ENCODE results near the gene ARPC3.

GRCh38 chr12:110421159-110421661, 28.9 kb downstream of the ARPC3 start:
- TF ChIP-seq CTCF (IDR thresholded peaks at IDR 0.05 in 2 of 3, conservative IDR thresholded peaks at IDR 0.05 in 1 of 3; ENCODE audit: insufficient read depth in 2 of 3, low read depth in 1 of 3, low read length in 3 of 3) (no peak), POLR2A (conservative IDR thresholded peaks at IDR 0.05) (no peak), RFX1 (IDR thresholded peaks at IDR 0.05) (no peak), ZEB2 (IDR thresholded peaks at IDR 0.05) (peak; percentile 83), JUN (IDR thresholded peaks at IDR 0.05; ENCODE audit: borderline replicate concordance, low read depth, low read length) (no peak), JUN (CRISPR knock-in tag; IDR thresholded peaks at IDR 0.05; ENCODE audit: borderline replicate concordance) (no peak), ZNF274 (IDR thresholded peaks at IDR 0.05; ENCODE audit: borderline replicate concordance, low read depth, low read length) (no peak), FIP1L1 (IDR thresholded peaks at IDR 0.05; ENCODE audit: low read depth, low read length, poor library complexity, severe bottlenecking) (no peak), NR2C1 (IDR thresholded peaks at IDR 0.05) (no peak), NR2C1 (tag; IDR thresholded peaks at IDR 0.05) (peak; percentile 15), ZNF217 (CRISPR knock-in tag; IDR thresholded peaks at IDR 0.05) (no peak)
- TF ChIP-seq, protein P1, sequence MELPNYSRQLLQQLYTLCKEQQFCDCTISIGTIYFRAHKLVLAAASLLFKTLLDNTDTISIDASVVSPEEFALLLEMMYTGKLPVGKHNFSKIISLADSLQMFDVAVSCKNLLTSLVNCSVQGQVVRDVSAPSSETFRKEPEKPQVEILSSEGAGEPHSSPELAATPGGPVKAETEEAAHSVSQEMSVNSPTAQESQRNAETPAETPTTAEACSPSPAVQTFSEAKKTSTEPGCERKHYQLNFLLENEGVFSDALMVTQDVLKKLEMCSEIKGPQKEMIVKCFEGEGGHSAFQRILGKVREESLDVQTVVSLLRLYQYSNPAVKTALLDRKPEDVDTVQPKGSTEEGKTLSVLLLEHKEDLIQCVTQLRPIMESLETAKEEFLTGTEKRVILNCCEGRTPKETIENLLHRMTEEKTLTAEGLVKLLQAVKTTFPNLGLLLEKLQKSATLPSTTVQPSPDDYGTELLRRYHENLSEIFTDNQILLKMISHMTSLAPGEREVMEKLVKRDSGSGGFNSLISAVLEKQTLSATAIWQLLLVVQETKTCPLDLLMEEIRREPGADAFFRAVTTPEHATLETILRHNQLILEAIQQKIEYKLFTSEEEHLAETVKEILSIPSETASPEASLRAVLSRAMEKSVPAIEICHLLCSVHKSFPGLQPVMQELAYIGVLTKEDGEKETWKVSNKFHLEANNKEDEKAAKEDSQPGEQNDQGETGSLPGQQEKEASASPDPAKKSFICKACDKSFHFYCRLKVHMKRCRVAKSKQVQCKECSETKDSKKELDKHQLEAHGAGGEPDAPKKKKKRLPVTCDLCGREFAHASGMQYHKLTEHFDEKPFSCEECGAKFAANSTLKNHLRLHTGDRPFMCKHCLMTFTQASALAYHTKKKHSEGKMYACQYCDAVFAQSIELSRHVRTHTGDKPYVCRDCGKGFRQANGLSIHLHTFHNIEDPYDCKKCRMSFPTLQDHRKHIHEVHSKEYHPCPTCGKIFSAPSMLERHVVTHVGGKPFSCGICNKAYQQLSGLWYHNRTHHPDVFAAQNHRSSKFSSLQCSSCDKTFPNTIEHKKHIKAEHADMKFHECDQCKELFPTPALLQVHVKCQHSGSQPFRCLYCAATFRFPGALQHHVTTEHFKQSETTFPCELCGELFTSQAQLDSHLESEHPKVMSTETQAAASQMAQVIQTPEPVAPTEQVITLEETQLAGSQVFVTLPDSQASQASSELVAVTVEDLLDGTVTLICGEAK (IDR thresholded peaks at IDR 0.05), result no peak
- TF ChIP-seq, protein P1 (CRISPR knock-in tag; IDR thresholded peaks at IDR 0.05), result no peak
